HG03520 (cell line): ENCODE data around the gene SCD.

Source experiments
- ATAC-seq: cut with Tn5 transposase; IDR thresholded peaks from one replicate; pipeline ENCODE4 v1.9.1; 2021; ENCODE audit warnings: mild to moderate bottlenecking, moderate library complexity; ENCODE audit not compliant: unreplicated experiment

The SCD gene

DNA sequence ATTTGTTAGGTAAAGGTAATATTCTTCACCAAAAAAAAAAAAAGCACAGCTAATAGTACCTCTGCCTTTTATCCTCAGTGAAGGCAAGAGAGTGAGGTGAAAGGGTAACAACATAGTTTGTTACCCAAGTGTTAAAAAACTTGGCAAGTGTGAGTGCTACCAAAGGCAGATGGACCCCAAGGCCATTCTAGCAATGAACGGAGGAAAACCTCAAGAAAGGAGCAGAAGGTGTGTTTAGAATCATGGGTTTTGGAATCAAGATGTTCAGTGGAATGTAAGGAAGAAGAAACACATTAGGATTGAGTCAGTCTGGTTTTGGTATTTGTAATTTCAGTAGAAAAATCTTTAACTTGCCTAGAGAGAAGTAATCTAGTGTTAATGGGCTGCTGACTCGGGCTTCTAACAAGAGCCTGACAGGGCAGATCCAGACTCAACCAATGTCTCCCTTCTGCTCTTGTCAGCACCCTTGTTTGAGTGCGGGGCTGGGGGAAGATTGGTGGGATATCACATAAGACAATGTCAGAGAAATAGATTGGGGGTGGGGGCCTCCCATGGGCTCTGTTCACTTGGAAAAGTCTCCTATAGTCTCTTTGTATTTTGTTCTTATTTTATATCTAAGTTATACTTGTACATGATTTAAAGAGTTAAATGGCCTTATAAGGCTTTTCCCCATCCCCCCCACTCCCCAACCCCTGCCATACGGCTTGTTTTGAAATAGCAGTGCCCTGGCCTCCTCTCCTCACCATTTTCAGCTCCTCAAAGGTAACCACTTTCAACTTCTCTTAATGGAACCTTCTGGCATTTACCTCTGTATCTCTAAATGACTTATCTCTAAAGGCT lies 44.4 kb downstream of the SCD start:
- no peak for ATAC-seq

- ATAC-seq: no peak
These were observed 45.6 kb downstream of the SCD start for GRCh38 chr10:100392686-100393003.

GRCh38 chr10:100395626-100396025 lies 48.6 kb downstream of the SCD start:
- ATAC-seq: no peak

- no peak for ATAC-seq
These were observed 49.6 kb downstream of the SCD start for GRCh38 chr10:100396605-100397004.

DNA sequence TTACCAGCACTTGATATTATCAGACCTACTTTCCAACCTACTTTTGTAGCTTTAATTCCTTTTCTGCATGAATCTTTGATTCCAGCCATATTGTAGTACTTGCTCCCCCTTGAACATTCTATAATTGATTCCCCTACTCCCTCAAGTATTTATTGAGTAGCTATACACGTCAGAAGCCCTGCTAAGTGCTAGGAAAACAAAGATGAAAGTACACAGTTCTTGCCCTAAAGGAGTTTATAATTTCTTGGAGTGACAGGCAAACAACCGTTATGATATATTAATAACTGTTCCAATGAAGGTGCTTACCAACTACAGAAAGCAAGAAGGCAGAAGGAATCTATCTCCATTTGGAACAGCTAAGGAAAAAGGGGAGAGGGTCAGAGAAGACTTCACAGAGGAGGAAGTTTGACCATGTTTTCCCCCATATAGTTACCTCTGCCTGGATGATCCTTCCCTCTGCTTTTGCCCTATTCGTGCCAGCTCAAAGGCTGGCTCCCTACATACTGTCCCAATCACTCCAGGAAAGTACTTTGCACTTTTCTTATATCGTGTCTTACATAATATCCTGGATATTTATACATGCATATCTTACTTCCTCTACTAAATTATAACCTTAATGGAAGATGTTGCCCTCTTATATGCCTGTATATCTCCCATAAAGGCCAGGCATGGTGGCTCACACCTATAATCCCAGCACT lies 54.7 kb downstream of the SCD start:
- ATAC-seq: no peak

GRCh38 chr10:100403734-100404133 lies 56.7 kb downstream of the SCD start:
- no peak for ATAC-seq

DNA sequence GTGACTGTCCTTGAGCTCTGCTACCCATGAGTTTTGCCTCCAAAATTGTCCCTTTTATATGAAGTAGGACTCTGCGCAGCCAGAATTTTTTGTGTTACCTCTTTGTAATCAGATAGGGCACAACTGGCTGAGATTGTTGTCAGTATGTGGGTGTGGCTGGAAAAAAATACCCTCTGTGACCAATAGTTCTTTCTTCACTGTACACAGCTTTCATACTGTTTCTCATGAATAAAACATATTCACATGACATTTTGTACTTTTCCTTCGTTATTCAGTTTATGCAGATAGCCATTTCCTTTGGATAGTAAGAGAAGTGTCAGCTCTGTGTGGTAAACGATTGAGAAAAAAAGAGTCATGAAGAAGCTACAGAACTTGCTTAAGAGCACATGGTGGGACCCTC lies 66.1 kb downstream of the SCD start:
- no peak for ATAC-seq
